HG02642 (cell line): ENCODE data around the gene CCL11.
"Not testable (repeated sequence)": the region's sequence is repeated elsewhere in the genome, so short reads cannot be mapped to it uniquely, and the experiment has no call there.

ENCODE experiments used
- ATAC-seq: cut with Tn5 transposase; IDR thresholded peaks from one replicate; pipeline ENCODE4 v1.9.1; 2021; ENCODE audit warnings: mild to moderate bottlenecking; ENCODE audit not compliant: unreplicated experiment, poor library complexity

Gene CCL11

DNA sequence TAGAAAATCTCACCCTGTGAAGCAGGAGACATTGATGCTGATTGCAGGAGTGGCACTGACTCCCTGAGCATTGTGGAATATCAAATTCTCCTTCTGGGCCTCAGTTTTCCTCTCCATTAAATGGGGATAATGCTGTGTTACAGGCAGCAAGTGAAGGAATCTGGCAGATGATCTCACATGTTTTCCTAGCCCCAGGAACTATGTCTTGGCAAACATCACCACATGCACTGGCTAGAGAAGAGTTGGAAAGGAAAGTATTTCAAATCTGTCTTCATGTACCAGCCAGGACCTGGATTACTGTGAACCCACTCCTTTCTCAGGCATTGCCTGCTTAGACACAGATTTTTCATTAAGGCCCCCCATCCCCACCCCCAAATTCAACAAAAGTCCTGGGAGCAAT, 20.1 kb downstream of the CCL11 start:
- no peak for ATAC-seq

DNA sequence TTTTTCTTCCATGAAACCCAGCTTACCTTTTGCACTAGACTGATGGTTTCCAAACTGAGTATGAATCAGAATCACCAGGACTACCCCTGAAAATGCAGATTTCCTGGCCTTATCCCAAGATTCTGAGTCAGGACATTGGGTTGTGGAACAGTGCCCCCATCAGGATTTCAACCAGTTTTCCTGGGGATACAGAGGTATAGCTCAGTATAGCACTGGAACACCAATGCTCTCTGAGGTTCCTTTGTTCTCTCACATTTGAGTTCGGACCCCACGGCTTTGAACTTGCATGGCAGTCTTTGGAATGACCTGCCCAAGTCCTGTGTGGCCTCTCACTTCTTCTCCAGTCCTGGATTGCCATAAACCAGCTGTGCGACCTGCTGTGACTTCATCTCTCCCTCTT, 20.9 kb downstream of the CCL11 start:
- ATAC-seq, result no peak

DNA sequence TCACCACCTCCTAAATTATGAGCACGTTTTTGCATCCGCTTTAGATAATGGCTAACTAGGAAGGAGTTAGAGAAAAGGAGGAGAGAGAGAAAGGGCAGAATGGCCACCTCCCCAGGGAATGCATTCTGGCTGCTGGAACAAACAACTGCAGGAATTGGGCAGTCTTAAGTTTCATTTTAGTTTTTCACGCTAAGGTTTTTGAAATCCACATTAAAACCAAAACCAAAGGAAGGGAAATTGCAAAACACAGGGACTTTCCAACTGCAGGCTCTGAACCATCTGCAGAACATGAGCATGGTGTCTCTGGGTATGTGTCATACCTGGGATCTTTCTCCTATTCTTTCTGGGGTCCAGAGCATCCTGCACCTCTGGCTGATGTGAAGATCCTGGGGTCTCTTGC, 21.6 kb downstream of the CCL11 start:
- no peak for ATAC-seq

DNA sequence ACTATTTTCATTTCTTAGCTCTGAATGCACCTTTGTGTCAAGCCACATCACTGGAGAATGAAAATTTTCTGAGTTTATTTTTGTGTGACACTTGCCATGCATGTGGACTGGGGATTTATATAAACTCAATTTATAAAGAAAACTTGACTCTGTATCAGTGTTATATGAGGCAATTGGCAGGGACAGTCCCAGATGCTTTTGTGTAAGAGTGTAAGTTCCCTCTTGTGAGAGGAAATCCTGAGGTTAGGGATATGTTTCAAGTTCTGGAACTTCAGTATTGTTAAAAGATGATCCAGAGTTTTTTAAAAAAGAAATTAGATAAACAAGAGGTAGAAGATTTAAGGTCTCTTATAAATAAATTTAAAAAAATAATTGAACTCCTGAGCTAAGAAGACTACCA, 22.8 kb downstream of the CCL11 start:
- ATAC-seq, result no peak

DNA sequence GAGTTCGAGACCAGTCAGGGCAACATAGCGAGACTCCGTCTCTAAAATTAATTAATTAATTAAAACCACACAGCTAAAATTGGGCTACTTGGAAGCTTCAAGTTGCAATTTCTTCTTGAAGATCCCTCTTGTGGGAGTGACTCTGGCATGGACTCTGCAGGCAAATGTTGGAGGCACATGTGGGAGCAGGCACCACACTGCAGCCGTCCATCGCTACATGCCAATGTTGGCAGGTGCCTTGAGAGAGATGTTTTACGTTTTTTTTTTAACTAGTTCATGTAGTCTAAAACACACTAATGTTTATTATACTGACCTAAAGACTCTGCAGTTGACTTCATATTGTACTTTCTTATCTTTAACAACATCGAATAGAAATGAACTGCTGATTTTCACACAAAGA, 25.7 kb downstream of the CCL11 start:
- no peak for ATAC-seq

DNA sequence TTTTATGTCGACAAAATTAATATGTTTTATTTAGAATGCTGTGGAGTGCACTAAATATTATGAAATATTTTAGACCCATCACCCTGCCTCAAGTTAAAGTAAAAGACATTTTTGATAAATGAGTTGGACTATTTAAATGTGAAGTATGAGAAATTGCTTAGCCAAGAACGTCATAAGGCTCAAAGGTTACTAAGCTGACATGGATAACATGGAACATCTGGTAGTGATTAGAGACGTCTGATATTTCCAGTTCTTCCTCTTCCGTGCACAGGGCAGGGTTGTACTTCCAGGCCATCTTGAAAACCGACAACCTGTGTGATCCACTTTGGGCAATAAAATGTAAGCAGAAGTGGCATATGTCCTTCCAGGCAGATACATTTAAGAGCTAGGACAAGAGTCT, 26.5 kb downstream of the CCL11 start:
- ATAC-seq, result no peak

DNA sequence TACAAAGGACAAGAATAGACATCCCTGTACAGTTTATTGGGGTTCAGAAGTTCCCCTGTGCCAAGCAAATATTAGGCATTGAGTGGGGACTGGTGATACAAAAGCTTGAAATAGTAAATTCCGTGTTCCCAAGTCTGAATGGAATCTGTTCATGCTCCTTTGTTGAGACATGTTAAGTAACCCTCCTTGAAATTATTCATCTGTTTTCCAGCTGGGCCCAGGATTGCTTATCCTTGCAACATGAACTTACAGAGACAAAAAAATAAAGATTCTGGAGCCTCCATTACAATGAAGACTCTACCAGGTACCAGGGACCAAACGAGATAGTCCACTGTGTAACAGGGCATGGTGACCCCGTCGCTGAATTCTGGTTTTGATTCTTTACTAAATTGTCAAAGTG, 27.6 kb downstream of the CCL11 start:
- no peak for ATAC-seq

DNA sequence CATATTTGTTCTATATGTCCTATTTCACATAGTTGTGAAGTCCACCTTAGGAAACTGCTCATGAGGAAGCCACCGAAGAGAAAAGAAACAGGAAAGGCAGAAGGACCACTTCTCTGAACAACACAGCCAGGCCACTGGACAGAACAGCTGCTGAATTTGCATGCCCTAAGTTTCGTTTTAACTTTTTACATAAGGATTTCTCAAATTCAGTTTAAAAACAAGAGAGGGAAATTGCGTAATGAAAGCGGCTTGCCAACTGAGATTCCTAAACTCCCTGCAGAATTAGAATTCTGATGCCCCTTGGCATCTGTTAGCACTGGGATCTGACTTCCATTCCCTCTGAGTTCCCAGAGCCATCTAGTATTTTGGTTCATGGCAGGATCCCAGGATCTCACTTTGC, 28.7 kb downstream of the CCL11 start:
- ATAC-seq, result no peak

DNA sequence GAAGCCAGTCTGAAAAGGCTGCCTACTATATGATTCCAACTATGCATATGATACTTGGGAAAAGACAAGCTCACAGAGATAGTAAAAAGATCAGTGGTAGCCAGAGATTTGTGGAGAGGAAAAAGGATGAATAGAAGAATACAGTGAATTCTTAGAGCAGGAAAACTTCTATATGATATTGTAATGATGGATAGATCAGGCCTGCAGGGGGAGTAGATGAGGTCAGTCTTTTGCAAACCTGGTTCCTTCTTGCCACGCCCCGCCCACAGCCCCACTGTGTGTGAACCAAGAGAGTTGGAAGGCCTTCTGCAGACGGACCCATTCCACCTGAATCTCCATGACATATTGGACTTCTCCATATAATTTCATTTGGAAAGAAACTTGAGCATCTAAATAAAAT, 32.9 kb downstream of the CCL11 start:
- no peak for ATAC-seq

DNA sequence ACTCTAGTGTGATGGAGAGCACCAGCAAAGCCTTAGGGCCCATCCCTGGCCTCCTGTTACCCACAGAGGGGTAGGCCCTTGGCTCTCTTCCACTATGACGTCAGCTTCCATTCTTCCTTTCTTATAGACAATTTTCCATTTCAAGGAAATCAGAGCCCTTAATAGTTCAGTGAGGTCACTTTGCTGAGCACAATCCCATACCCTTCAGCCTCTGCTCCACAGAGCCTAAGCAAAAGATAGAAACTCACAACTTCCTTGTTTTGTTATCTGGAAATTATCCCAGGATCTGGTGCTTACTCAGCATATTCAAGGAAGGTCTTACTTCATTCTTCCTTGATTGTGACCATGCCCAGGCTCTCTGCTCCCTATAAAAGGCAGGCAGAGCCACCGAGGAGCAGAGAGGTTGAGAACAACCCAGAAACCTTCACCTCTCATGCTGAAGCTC, 33.5 kb downstream of the CCL11 start, which contains the start of gene CCL8:
TSS of gene CCL8 (plus strand) at position 397 of the 445 bp plus-strand sequence. CDS start 67 bp downstream, outside the sequence.
- ATAC-seq, result no peak

DNA sequence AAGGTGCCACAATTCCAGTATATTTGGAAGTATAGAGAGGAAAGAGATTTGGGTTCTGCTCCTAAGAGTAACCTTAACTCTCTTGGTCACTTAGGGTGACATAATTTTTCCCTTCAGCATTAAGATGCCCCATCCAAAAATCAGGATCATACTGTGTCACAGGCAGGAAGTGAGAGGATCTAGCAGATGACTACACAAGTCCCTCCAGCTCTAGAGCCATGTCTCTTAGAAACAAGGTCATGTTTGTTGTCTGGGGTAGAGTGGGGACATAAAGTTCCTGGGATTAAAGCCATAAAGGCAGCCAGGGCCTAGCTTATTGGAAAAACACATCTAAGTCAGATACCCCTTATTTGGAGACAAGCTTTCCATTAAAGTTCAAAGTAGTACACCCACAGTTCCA, 36.4 kb downstream of the CCL11 start:
- no peak for ATAC-seq

DNA sequence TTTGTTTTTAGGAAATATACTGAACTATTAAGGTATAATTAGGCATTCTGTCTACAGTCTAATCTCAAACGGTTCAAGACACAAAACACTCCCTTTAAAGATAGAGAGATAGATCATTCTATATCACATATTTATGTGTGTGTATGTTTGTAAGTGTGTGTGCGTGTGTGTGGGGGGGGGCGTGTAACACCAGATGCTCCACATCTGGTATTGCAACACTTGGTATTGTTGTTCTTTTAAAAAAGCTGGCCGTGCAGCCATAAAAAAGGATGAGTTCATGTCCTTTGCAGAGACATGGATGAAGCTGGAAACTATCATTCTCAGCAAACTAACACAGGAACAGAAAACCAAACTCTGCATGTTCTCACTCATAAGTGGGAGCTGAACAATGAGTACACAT, 42.0 kb downstream of the CCL11 start:
- not testable (repeated sequence) for ATAC-seq

DNA sequence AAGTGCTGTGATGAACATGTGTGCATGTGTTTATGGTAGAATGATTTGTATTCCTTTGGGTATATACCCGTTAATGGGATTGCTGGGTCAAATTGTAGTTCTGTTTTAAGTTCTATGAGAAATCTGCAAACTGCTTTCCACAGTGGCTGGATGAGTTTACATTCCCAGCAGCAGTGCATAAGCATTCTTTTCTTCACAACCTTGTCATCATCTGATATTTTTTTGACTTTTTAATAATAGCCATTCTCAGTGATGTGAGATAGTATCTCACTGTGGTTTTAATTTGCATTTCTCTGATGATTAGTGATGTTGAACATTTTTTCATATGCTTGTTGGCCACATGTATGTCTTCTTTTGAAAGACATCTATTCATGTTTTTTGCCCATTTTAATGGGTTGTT, 52.2 kb downstream of the CCL11 start:
- ATAC-seq, result no peak
